GM18907 (cell line): ENCODE results near the gene SLC26A1.
"Not testable (repeated sequence)": the region's sequence is repeated elsewhere in the genome, so short reads cannot be mapped to it uniquely, and the experiment has no call there.

Experiments used
- ATAC-seq: cut with Tn5 transposase; IDR thresholded peaks from one replicate; pipeline ENCODE4 v1.9.1; 2021; ENCODE audit warnings: mild to moderate bottlenecking, moderate library complexity; ENCODE audit not compliant: unreplicated experiment

SLC26A1 gene

GRCh38 chr4:999882-1000425 is 6.8 kb upstream of the SLC26A1 start:
- no peak for ATAC-seq

GRCh38 chr4:999240-999863 is 6.1 kb upstream of the SLC26A1 start:
- ATAC-seq, result not testable (repeated sequence)

- no peak for ATAC-seq
Observed at GRCh38 chr4:998096-998691, 5.0 kb upstream of the SLC26A1 start.

- ATAC-seq, result no peak
Observed at GRCh38 chr4:997375-998071, 4.3 kb upstream of the SLC26A1 start.

- ATAC-seq, result no peak
Observed at GRCh38 chr4:996997-997374, 3.8 kb upstream of the SLC26A1 start.

GRCh38 chr4:996030-996996 is 3.1 kb upstream of the SLC26A1 start:
- ATAC-seq, result no peak

- no peak for ATAC-seq
Observed at GRCh38 chr4:995311-996026, 2.3 kb upstream of the SLC26A1 start.

GRCh38 chr4:992297-993110 is 700 bp downstream of the SLC26A1 start:
- no peak for ATAC-seq

GRCh38 chr4:991451-992296 is 1.5 kb downstream of the SLC26A1 start:
- no peak for ATAC-seq

- ATAC-seq, result no peak
Observed at GRCh38 chr4:990746-991367, 2.3 kb downstream of the SLC26A1 start.

- no peak for ATAC-seq
Observed at GRCh38 chr4:989722-990471, 3.3 kb downstream of the SLC26A1 start.

GRCh38 chr4:988726-989721 is 4.2 kb downstream of the SLC26A1 start:
- no peak for ATAC-seq

GRCh38 chr4:987624-988513 is 5.3 kb downstream of the SLC26A1 start:
- no peak for ATAC-seq

GRCh38 chr4:986879-987623 is 6.2 kb downstream of the SLC26A1 start, which contains the start of gene IDUA:
TSS of gene IDUA (plus strand) at chr4:987044. CDS start at chr4:987085, 41 bp downstream.
- ATAC-seq, result peak; percentile 64
